ENCODE results near the gene C11orf58. TPM values are rescaled to one million over a fixed set of nuclear protein-coding genes. Genes with fewer than 3 reads are reported as not detected.

The C11orf58 gene
- total and polyA plus RNA-seq, 5 donors from 2014 or later: 154 to 168 (median 164) TPM

DNA sequence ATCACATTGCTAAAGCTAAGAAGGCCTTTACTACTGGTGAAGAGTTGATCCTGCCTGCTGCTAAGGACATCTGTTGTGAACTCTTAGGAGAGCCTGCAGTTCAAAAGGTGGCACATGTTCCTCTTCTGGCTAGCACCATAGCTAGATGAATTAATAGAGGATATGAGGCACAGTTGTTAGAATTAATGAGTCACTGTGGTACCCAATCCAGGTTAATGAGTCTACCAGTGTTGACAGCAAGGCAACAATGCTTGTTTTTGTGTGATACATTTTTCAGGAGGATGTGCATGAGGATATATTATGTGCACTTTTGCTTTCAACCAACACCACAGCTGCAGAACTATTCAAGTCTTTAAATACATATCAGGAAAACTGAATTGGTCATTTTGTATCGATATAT, 12.0 kb downstream of the C11orf58 start:
- ATAC-seq (ENCODE audit: low read depth in 2 of 2) (no peak), DNase-seq (no peak)
- Mint-ChIP-seq H3K36me3 (peaks cover 58% of the 10 kb centered on the region), H3K4me3 (no peak overlapping the region), H3K4me1 (peaks cover 23 to 43% (median 29%) of the 10 kb centered on the region in 4 donors), H3K9me3 (peaks cover 0 to 1% (median 0%) of the 10 kb centered on the region in 7 donors), H3K27ac (peak overlapping the region in 2 of 3 donors; percentile 9 to 69), H3K27me3 (no peaks in the 10 kb centered on the region)
- H3K9me3 ChIP-seq (ENCODE audit: control insufficient read depth in 2 of 2, low read length in 2 of 2): no peaks in the 10 kb centered on the region
- H3K27me3 ChIP-seq (ENCODE audit: control insufficient read depth, insufficient read depth, low read length): no peaks in the 10 kb centered on the region
- H3K4me1 ChIP-seq (ENCODE audit: control insufficient read depth, insufficient read depth, low read length, poor library complexity, severe bottlenecking): peaks cover 5% of the 10 kb centered on the region
- no peak overlapping the region for H3K4me3 ChIP-seq (ENCODE audit: low read depth, low read length)
- peaks cover 96% of the 10 kb centered on the region for H3K36me3 ChIP-seq (ENCODE audit: control insufficient read depth, insufficient read depth, low read length)
- H3K27ac ChIP-seq (ENCODE audit: insufficient read depth, low read length, poor library complexity, severe bottlenecking): no peak overlapping the region

DNA sequence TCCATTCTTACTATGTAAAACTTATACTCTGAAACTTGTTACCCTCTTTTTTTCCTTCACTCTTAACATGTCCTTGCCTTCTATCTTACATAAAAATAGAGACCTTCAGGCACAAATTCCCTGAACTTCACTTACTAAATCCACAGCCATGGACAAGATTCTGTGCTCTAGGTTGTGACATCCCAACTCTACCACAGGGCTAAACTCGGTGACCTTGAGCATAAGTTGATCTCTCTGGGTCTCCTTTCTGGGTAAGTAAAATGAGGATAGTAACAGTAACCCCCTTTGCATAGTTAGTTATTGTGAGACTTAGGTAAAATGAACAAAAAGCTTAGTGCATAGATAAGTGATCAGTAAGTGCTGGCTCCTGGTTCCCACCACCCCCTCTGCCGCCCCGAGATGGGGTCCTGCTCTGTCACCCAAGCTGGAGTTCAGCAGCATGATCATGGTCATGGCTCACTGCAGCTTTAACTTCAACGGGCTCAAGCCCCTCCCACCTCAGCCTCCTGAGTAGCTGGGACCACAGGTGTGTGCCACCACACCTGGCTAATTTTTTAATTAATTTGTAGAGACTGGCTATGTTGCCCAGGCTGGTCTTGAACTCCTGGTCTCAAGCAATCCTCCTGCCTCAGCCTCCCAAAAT, 20.1 kb downstream of the C11orf58 start:
- Mint-ChIP-seq H3K36me3 (peaks cover 33% of the 10 kb centered on the region), H3K9me3 (peaks cover 0 to 1% (median 0%) of the 10 kb centered on the region in 7 donors), H3K4me3 (no peak overlapping the region), H3K27me3 (no peaks in the 10 kb centered on the region), H3K4me1 (peaks cover 4 to 18% (median 9%) of the 10 kb centered on the region in 4 donors), H3K27ac (peak overlapping the region in 1 of 3 donors; percentile 2)
- Histone ChIP-seq H3K27ac (ENCODE audit: insufficient read depth, low read length, poor library complexity, severe bottlenecking) (no peak overlapping the region), H3K36me3 (ENCODE audit: control insufficient read depth, insufficient read depth, low read length) (peaks cover 39% of the 10 kb centered on the region), H3K4me3 (ENCODE audit: low read depth, low read length) (no peak overlapping the region), H3K4me1 (ENCODE audit: control insufficient read depth, insufficient read depth, low read length, poor library complexity, severe bottlenecking) (no peaks in the 10 kb centered on the region), H3K9me3 (ENCODE audit: control insufficient read depth in 2 of 2, low read length in 2 of 2) (no peaks in the 10 kb centered on the region), H3K27me3 (ENCODE audit: control insufficient read depth, insufficient read depth, low read length) (no peaks in the 10 kb centered on the region)
- ATAC-seq (ENCODE audit: low read depth in 2 of 2): no peak
- DNase-seq: no peak

DNA sequence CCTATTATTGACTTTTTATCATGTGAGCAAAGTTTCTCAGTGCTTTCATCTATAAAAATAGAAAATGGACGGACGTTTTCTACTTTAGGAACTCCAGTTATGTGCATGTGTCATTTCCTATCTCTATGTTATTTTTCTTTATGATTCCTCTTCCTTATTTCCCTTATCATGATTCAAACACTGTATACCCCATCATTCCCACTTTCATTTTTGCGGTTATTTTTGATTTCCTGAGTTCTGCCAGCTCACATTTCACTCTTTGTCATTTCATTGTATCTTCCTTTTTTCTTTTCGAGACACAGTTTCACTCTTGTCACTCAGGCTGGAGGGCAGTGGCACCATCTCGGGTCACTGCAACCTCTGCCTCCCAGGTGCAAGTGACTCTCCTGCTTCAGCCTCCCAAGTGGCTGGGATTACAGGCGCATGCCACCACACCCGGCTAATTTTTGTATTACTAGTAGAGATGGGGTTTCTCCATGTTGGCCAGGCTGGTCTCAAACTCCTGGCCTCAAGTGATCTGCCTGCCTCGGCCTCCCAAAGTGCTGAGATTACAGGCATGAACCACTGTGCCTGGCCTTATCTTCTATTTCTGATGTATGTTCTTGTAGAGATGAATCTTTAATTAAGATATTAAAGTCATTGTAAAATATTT, 21.5 kb downstream of the C11orf58 start:
- Mint-ChIP-seq H3K4me3 (peak overlapping the region in 1 of 4 donors; percentile 86), H3K27ac (peak overlapping the region in 2 of 3 donors; percentile 27 to 53)

DNA sequence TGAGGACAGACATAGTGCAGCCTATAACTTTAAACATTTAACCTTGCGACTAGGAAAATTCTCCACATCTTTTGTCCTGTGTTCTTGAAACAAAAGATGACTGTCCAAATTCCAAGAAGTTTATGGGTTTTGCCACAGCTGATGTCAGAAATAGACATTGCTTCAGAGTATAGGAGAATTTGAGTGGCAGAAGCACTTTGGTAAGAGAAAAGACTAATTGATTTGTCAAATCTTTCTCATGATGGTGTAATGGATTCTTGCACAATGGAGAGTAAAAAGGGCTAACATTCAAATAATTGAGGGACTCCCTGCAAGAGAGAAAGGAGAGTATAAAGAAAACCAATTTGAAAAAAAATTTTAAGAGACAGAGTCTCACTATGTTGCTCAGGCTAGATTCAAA, 25.3 kb downstream of the C11orf58 start:
- Mint-ChIP-seq H3K36me3 (peaks cover 6% of the 10 kb centered on the region), H3K27me3 (peaks cover 10% of the 10 kb centered on the region), H3K27ac (peak overlapping the region in 1 of 3 donors; percentile 36), H3K9me3 (no peaks in the 10 kb centered on the region), H3K4me3 (no peak overlapping the region), H3K4me1 (peaks cover 0 to 10% (median 6%) of the 10 kb centered on the region in 4 donors)
- Histone ChIP-seq H3K4me3 (ENCODE audit: low read depth, low read length) (no peak overlapping the region), H3K27me3 (ENCODE audit: control insufficient read depth, insufficient read depth, low read length) (no peaks in the 10 kb centered on the region), H3K9me3 (ENCODE audit: control insufficient read depth in 2 of 2, low read length in 2 of 2) (no peaks in the 10 kb centered on the region), H3K27ac (ENCODE audit: insufficient read depth, low read length, poor library complexity, severe bottlenecking) (no peak overlapping the region), H3K36me3 (ENCODE audit: control insufficient read depth, insufficient read depth, low read length) (no peaks in the 10 kb centered on the region), H3K4me1 (ENCODE audit: control insufficient read depth, insufficient read depth, low read length, poor library complexity, severe bottlenecking) (no peaks in the 10 kb centered on the region)
- no peak for DNase-seq
- ATAC-seq (ENCODE audit: low read depth in 2 of 2): no peak

More for the DNA sequence above, 21.5 kb downstream of the C11orf58 start:
- H3K27me3 Mint-ChIP-seq: peaks cover 4% of the 10 kb centered on the region
- H3K27me3 ChIP-seq (ENCODE audit: control insufficient read depth, insufficient read depth, low read length): no peaks in the 10 kb centered on the region
- no peaks in the 10 kb centered on the region for H3K9me3 Mint-ChIP-seq
- no peak for DNase-seq
- H3K36me3 ChIP-seq (ENCODE audit: control insufficient read depth, insufficient read depth, low read length): peaks cover 27% of the 10 kb centered on the region
- H3K4me3 ChIP-seq (ENCODE audit: low read depth, low read length): no peak overlapping the region
- H3K27ac ChIP-seq (ENCODE audit: insufficient read depth, low read length, poor library complexity, severe bottlenecking): peak overlapping the region; percentile 30
- peaks cover 25% of the 10 kb centered on the region for H3K36me3 Mint-ChIP-seq
- H3K4me1 ChIP-seq (ENCODE audit: control insufficient read depth, insufficient read depth, low read length, poor library complexity, severe bottlenecking): no peaks in the 10 kb centered on the region
- peaks cover 0 to 18% (median 9%) of the 10 kb centered on the region in 4 donors for H3K4me1 Mint-ChIP-seq
- no peaks in the 10 kb centered on the region for H3K9me3 ChIP-seq (ENCODE audit: control insufficient read depth in 2 of 2, low read length in 2 of 2)
- ATAC-seq (ENCODE audit: low read depth in 2 of 2): no peak

DNA sequence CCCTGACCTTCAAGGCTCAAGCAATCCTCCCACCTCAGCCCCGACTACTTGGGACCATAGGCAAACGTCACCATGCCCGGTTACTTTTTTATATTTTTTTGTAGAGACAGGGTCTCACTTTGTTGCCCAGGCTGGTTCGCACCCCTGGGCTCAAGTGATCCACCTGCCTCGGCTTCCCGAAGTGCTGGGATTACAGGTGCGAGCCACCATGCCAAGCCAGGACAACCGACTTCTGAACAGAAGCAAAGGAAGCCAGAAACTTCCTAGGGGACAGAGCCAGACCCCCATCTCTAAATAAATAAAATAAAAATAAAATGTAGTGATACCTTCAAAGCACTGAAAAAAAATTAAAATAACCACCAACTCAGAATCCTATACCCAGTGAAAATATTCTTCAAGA, 26.4 kb downstream of the C11orf58 start:
- H3K36me3 Mint-ChIP-seq: no peaks in the 10 kb centered on the region
- Histone ChIP-seq H3K9me3 (ENCODE audit: control insufficient read depth in 2 of 2, low read length in 2 of 2) (no peaks in the 10 kb centered on the region), H3K27ac (ENCODE audit: insufficient read depth, low read length, poor library complexity, severe bottlenecking) (no peak overlapping the region), H3K4me3 (ENCODE audit: low read depth, low read length) (no peak overlapping the region), H3K4me1 (ENCODE audit: control insufficient read depth, insufficient read depth, low read length, poor library complexity, severe bottlenecking) (no peaks in the 10 kb centered on the region), H3K27me3 (ENCODE audit: control insufficient read depth, insufficient read depth, low read length) (no peaks in the 10 kb centered on the region), H3K36me3 (ENCODE audit: control insufficient read depth, insufficient read depth, low read length) (no peaks in the 10 kb centered on the region)
- no peaks in the 10 kb centered on the region for H3K9me3 Mint-ChIP-seq
- DNase-seq (no peak), ATAC-seq (ENCODE audit: low read depth in 2 of 2) (no peak)
- no peak overlapping the region for H3K4me3 Mint-ChIP-seq
- no peak overlapping the region for H3K27ac Mint-ChIP-seq
- peaks cover 0 to 8% (median under 1%) of the 10 kb centered on the region in 4 donors for H3K4me1 Mint-ChIP-seq
- peaks cover 10% of the 10 kb centered on the region for H3K27me3 Mint-ChIP-seq

DNA sequence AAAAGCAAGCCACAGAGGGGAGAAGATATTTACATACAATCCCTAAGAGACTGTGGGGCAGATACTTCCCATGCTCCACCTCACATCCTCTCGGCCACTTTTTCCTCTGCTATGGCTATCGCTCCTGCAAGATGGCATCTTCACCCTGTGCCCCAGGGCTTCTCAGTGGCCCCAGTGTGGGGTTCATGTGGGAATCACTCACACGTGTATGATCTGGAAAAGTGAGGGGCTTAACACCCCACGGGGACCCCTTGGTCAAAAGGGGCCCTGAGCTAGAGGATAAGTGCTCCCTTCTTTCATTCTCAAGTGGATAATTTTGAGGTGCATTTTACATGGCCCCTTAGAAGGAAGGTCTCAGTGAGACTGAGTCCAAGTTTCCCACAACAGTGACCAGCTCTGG, 28.7 kb downstream of the C11orf58 start:
- Mint-ChIP-seq H3K4me1 (no peaks in the 10 kb centered on the region), H3K27ac (no peak overlapping the region), H3K4me3 (no peak overlapping the region), H3K9me3 (peaks cover 0 to 1% (median 0%) of the 10 kb centered on the region in 7 donors), H3K27me3 (peaks cover 10% of the 10 kb centered on the region), H3K36me3 (no peaks in the 10 kb centered on the region)
- no peaks in the 10 kb centered on the region for H3K36me3 ChIP-seq (ENCODE audit: control insufficient read depth, insufficient read depth, low read length)
- H3K4me3 ChIP-seq (ENCODE audit: low read depth, low read length): no peak overlapping the region
- DNase-seq (no peak), ATAC-seq (ENCODE audit: low read depth in 2 of 2) (no peak)
- H3K4me1 ChIP-seq (ENCODE audit: control insufficient read depth, insufficient read depth, low read length, poor library complexity, severe bottlenecking): no peaks in the 10 kb centered on the region
- H3K27me3 ChIP-seq (ENCODE audit: control insufficient read depth, insufficient read depth, low read length): no peaks in the 10 kb centered on the region
- H3K9me3 ChIP-seq (ENCODE audit: control insufficient read depth in 2 of 2, low read length in 2 of 2): no peaks in the 10 kb centered on the region
- no peak overlapping the region for H3K27ac ChIP-seq (ENCODE audit: insufficient read depth, low read length, poor library complexity, severe bottlenecking)

DNA sequence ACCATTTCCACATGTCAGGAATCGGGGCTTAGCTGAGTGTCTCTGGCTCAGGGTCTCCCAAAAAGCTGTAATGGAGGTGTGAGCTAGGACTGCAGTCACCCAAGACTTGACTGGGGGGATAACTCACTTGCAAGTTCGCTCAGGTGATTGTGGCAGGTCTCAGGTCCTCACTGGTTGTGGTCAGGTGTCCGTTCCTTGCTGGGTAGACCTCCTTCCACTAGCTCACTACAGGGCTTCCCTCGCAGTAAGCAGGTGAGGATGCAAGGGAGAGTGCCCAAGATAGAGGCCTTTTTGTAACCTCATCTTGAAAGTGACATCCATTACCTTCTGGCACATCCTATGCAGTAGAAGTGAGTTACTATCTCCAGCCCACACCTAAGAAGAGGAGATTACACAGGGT, 29.5 kb downstream of the C11orf58 start:
- no peak overlapping the region for H3K4me3 Mint-ChIP-seq
- H3K27ac Mint-ChIP-seq: no peak overlapping the region
- Histone ChIP-seq H3K36me3 (ENCODE audit: control insufficient read depth, insufficient read depth, low read length) (no peaks in the 10 kb centered on the region), H3K27ac (ENCODE audit: insufficient read depth, low read length, poor library complexity, severe bottlenecking) (no peak overlapping the region), H3K4me3 (ENCODE audit: low read depth, low read length) (no peak overlapping the region), H3K27me3 (ENCODE audit: control insufficient read depth, insufficient read depth, low read length) (no peaks in the 10 kb centered on the region), H3K4me1 (ENCODE audit: control insufficient read depth, insufficient read depth, low read length, poor library complexity, severe bottlenecking) (no peaks in the 10 kb centered on the region), H3K9me3 (ENCODE audit: control insufficient read depth in 2 of 2, low read length in 2 of 2) (no peaks in the 10 kb centered on the region)
- no peak for ATAC-seq (ENCODE audit: low read depth in 2 of 2)
- H3K4me1 Mint-ChIP-seq: no peaks in the 10 kb centered on the region
- peaks cover 10% of the 10 kb centered on the region for H3K27me3 Mint-ChIP-seq
- no peak for DNase-seq
- no peaks in the 10 kb centered on the region for H3K36me3 Mint-ChIP-seq
- H3K9me3 Mint-ChIP-seq: peaks cover 0 to 1% (median 0%) of the 10 kb centered on the region in 7 donors
